Activated CD8-positive, alpha-beta memory T cell treated with anti-CD3 and anti-CD28 coated beads for 36 hours (primary cell): ENCODE measurements around the gene ZFR2. TPM values are rescaled to one million over a fixed set of nuclear protein-coding genes. Genes with fewer than 3 reads are reported as not detected.

Experiments
- CTCF ChIA-PET: fragments of 350-600 bp; sonication (Branson Sonifier 250); formaldehyde crosslinking; loops from one replicate; lab custom pipeline; 2021; ENCODE audit warnings: antibody characterized with exemption; lab: Charles Lee
- POLR2A ChIA-PET: fragments of 350-600 bp; sonication (Branson Sonifier 250); formaldehyde crosslinking; loops from one replicate; lab custom pipeline; 2021; ENCODE audit warnings: antibody characterized with exemption; lab: Charles Lee
- total RNA-seq, 2 experiments: library from RNA; stranded (reverse); gene quantifications; one replicate each; pipeline ENCODE4 v1.2.3, GENCODE V29; 2021

ZFR2 gene
- 1 to 10 TPM in 1 of 2 experiments, under 1 TPM in 1; 0.69 to 1.0 TPM for total RNA-seq

DNA sequence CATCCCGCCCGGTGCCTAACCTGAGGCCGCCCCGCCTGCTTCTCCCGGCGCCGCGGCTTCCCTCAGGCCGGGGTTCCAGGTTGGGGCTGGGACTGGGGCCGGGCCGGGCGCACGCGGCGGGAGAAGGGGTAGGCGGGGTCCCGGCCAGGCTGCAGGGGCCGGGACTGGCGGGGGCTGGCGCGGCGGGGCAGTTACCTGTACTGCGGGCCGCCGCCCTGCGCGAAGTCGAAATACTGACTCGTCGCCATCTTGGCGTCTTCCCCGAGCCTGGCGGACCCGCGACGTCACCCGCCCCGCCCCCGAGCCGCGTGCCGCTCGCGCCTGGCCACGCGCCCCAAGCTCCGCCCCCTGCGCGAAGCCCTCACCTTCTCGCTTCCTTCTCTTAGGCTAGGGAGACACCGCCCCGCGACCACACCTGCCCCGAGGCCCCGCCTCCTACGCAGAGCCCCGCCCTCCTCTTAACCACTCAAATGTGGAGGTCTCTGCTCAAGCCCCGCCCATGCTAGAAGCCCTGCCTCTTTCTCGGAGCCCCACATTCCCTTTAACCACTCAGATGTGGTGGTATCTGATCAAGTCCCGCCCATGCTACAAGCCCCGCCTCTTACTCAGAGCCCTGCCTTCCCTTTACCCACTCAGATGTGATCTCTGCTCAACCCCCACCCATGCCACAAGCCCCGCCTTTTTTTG, at the start of gene ZFR2:
ZFR2 (minus strand) TSS at position 269 of the 687 bp plus-strand sequence; CDS start at position 248, 21 bp downstream.
- ChIA-PET CTCF (no interaction called here), POLR2A (interaction anchor here (0.7 kb wide), 1 partner anchor 121 kb away, joined by 4 read pairs; no protein-coding TSS in a partner anchor)

DNA sequence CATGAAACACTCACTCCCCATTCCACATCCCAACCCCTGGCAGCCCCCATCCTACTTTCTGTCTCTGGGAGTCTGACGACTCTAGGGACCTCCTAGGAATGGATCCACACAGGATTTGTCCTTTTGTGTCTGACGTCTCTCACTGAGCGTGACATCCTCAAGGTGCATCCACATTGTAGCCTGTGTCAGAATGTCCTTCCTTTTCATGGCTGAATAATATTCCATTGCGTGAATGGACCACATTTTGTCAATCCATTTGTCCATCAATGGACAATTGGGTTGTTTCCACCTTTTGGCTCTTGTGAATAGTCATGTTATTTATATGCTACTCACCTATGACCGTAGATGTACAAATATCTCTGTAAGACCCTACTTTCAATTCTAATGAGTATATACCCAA, 47.2 kb upstream of the ZFR2 start:
- POLR2A ChIA-PET, result no interaction called here
- CTCF ChIA-PET, result no interaction called here

DNA sequence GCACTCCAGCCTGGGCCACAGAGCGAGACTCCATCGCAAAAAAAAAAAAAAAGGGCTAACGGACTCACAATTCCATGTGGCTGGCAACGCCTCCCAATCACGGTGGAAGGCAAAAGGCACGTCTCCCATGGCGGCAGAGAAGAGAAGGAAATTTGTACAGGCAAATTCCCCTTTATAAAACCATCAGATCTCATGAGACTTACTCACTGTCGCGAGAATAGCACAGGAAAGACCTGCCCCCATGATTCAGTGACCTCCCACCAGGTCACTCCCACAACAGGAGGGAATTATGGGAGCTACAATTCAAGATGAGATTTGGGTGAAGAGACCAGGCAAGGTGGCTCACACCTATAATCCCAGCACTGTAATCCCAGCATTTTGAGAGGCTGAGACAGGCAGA, 45.4 kb upstream of the ZFR2 start:
- POLR2A ChIA-PET, result no interaction called here
- CTCF ChIA-PET, result no interaction called here

DNA sequence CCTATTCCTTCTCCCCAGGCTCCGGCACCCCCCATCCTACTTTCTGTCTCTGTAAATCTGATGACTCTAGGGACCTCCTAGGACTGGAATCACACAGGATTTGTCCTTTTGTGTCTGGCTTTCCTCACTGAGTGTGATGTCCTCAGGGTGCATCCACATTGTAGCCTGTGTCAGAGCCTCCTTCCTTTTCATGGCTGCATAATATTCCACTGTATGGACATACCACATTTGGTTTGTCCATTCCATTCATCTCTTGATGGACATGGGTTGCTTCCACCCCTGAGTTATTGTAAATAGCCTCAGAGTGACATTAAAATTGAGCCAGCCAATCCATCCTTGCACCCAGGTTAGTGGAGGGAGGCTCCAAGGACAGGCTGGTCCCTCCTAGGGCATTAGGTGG, 41.3 kb upstream of the ZFR2 start:
- POLR2A ChIA-PET, result no interaction called here
- CTCF ChIA-PET, result no interaction called here

DNA sequence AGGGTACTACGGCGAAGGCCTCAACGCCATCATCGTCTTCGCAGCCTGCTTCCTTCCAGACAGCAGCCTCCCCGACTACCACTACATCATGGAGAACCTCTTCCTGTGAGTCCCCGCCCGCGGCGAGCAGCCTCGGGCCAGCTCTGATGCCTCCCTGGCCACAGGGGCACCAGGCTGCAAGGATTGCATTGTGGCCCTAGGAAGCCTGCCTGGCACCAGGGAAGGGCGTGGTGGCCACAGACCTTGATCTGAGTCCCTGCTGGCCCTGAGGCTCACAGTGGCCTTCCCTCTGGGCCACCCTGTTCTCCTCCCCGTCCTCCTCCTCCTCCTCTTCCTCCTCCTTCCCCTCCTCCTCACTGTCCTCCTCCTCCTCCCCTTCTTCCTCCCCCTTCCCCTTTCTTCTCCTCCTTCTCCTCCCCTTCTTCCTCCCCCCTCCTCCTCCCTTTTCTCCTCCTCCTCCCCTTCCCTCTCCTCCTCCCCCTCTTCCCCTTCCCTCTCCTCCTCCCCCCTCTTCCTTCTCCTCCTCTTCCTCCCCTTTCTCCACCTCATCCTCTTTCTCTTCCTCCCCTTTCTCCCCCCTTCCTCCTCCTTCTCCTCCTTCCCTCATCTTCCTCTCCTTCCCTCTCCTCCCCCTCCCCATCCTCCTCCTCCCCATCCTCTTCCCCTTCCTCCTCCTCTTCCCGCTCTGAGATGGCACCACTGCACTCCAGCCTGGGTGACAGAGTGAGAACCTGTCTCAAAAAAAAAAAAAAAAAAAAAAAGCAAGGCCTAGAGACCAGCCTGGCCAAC, 39.6 kb upstream of the ZFR2 start:
- ChIA-PET POLR2A (no interaction called here), CTCF (no interaction called here)

DNA sequence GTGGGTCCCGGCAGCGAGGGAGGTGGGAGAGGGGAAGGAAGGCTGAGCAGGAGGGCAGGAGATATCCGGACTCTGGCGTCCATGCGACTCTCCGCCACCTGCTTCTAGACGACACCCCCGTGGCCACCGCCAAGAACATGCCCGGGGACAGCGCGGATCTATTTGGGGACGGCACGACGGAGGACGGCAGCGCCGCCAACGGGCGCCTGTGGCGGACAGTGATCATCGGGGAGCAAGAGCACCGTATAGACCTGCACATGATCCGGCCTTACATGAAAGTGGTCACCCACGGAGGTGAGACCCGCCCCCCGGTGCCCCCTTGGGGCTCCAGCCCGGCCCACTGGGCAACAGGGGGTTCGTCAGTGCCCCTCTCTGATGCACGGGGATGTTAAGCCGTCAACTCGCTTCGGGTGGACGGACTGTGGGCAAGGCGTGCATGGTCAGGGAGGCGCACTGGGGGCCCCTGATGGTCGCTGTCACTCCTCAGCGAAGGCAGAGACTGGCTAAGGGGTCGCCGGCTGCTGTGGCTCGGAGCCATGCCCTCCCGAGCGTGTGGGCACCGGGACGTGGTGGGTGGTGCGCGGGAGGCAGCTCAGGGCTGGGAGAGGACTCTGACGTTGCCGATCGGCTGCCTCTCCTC, 38.9 kb upstream of the ZFR2 start:
- CTCF ChIA-PET, result no interaction called here

DNA sequence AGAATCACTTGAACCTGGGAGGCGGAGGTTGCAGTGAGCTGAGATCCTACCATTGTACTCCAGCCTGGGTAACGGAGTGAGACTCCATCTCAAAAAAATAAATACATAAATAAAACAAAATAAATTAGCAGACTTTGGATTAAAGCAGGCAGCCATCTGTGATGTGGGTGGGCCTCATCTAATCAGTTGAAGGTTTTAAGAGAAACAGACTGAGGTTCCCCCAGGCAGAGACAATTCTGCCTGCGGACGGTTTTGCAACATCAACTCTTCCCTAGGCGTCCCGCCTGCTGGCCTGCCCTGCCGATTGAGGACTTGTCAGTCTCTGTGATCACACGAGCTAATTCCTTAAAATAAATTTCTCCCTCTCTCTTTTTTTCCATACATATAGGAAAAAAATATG, 35.4 kb upstream of the ZFR2 start:
- POLR2A ChIA-PET, result no interaction called here

More for the DNA sequence above, 38.9 kb upstream of the ZFR2 start:
- POLR2A ChIA-PET, result no interaction called here

DNA sequence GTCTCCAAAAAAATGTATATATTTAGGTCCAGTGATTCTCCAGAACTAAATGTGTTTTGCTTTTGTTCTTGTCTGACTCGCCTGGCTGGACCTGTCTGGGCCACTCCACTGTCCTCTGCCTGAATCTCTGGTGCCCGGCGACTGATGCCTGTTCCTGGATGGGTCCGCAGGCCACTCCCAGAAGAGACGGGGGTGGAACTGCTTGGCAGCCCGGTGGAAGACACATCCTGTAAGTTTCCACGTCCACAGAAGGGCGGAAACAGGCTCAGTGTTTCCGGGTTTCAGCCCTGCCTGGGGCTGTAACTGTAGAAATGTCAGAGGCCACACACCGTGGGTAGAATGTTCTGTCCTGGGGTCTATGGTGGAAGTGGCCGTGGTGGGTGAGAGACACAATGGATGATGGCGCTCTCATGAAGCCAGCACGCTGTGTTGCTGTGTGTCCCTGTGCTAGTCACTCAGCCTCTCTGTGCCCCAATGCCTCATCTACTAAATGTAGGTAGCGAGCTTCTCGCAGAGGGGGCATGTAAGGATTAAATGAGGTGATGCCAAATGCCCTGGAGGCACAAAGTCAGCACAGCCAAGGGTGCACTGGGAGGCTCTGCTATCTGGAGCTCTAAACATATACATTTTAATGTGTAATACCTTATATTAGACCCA, 33.6 kb upstream of the ZFR2 start:
- POLR2A ChIA-PET, result no interaction called here

More for the DNA sequence above, 35.4 kb upstream of the ZFR2 start:
- CTCF ChIA-PET, result no interaction called here

DNA sequence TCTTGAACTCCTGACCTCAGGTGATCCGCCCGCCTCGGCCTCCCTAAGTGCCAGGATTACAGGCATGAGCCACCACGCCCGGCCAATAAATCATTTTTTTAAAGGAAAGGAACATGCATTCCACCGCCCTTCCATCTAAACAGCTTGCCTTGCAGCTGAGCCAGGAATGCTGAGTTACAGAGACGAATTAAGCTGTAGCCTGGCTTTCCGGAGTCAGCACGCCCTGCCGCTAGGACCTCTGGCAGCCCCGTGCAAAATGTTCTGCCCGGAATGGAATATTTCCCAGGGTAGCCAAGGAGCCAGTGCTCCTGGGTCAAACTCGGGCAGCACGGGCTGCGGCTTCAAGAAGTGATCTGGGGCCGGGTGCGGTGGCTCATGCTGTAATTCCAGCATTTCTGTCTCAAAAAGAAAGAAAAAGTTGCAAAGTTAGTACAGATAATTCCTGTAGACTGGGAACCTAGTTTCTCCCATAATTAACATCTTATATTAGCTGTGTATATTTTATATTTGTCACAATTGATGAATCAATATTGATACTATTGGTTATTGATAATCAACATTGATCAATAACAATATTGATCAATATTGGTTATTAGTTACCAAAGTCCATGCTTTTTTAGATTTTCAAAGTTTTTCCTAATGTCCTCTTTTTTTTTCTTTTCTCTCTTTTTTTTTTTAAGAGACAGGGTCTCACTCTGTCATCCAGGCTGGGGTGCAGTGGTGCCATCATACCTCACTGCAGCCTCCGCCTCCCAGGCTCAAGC, 30.9 kb upstream of the ZFR2 start:
- ChIA-PET POLR2A (interaction anchor here (0.7 kb wide), 1 partner anchor 51 kb away, joined by 4 read pairs; no protein-coding TSS in a partner anchor), CTCF (no interaction called here)

More for the DNA sequence above, 33.6 kb upstream of the ZFR2 start:
- CTCF ChIA-PET, result interaction anchor here (0.6 to 1.1 kb wide), 2 partner anchors 8 to 68 kb away, joined by 4 to 5 read pairs; no protein-coding TSS in a partner anchor

DNA sequence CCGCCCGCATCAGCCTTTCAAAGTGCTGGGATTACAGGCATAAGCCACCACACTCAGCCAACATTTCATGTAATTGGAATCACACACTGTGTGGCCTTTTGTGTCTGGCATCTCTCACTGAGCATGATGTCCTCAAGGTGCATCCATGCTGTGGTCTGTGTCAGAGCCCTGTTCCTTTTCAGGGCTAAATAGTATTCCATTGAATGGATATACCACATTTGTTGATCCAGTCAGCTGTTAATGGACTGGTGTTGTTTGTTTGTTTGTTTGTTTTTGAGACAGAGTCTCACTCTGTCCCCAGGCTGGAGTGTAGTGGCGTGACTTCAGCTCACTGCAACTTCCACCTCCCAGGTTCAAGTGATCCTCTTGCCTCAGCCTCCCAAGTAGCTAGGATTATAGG, 29.6 kb upstream of the ZFR2 start:
- CTCF ChIA-PET, result no interaction called here
- POLR2A ChIA-PET, result no interaction called here

DNA sequence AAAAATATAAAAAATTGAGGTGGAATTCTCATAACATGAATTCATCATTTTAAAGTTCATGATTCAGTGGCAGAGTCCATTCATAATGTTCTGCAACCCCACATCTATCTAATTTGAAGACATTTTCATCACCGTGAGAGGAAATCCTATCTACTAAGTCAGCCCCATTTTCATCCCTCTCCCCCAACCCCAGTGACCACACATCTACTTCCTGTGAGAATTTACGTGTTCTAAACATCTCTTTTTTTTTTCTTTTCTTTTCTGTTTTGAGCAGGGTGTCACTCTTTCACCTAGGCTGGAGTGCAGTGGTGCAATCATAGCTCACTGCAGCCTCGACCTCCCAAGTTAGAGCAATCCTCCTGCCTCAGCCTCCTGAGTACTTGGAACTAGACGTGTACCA, 29.1 kb upstream of the ZFR2 start:
- ChIA-PET CTCF (no interaction called here), POLR2A (no interaction called here)

DNA sequence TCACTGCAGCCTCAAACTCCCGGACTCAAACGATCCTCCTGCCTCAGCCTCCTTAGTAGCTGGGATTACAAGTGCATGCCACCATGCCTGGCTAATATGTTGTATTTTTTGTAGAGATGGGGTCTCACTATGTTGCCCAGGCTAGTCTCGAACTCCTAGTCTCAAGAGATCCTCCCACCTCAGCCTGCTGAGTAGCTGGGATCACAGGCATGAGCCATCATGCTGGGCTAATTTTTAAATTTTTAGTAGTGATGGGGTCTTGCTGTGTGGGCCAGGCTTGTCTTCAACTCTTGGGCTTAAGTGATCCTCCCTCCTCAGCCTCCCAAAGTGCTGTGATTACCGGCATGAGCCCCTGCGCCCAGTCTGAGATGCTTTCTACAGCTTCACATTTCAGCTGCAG, 26.9 kb upstream of the ZFR2 start:
- CTCF ChIA-PET, result interaction anchor here (0.5 kb wide), 1 partner anchor 307 kb away, joined by 3 read pairs; no protein-coding TSS in a partner anchor
- POLR2A ChIA-PET, result no interaction called here

DNA sequence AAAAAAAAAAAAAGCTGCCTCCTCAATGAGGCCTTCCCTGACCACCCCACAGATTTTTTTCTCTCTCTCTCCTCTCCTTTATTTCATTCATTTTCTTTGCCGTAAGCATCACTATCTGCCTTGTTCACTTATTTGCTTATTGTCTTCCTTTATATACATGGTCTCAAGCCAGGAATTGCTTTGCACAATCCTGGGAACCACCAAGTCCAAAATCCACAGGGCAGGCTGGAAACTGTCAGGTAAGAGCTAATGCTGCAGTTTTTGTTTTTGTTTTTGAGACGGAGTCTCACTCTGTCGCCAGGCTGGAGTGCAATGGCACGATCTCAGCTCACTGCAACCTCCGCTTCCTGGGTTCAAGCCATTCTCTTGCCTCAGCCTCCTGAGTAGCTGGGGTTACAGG, 26.1 kb upstream of the ZFR2 start:
- CTCF ChIA-PET, result interaction anchor here (0.7 kb wide), 1 partner anchor 18 kb away, joined by 5 read pairs; no protein-coding TSS in a partner anchor
- POLR2A ChIA-PET, result interaction anchor here (0.6 kb wide), 1 partner anchor 10 kb away, joined by 4 read pairs; no protein-coding TSS in a partner anchor

DNA sequence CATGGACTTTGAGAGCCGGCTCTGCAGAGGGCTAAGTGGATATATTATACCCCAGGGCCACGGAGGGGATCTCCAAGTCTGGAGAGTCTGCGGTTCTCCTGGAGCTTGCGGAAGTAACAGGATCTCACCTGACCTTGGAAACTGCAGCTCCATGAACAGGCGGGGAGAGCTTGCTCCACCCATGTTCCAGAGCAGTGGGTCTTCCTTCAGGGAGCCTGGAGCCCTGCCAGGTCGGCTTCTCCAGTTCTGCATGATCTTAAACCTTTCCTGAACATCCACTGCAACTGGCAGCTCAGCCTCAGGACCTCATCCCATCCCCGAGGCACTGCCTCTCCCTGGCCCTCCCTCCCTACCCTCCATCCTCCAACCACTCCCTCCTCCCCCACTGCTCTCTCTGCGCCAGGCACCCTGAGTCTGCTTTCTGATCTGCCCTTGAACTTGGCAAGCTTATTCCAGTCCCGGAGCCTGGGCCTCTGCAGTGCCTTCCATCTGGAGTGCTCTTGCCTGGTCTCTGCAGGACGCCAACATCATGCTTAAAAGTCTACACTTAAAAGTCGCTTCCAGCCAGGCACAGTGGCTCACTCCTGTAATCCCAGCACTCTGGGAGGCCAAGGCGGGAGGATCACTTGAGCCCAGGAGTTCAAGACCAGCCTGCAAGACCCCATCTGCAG, 24.8 kb upstream of the ZFR2 start:
- ChIA-PET CTCF (interaction anchor here (0.7 kb wide), 2 partner anchors 9 to 85 kb away, joined by 3 to 4 read pairs; no protein-coding TSS in a partner anchor), POLR2A (no interaction called here)

DNA sequence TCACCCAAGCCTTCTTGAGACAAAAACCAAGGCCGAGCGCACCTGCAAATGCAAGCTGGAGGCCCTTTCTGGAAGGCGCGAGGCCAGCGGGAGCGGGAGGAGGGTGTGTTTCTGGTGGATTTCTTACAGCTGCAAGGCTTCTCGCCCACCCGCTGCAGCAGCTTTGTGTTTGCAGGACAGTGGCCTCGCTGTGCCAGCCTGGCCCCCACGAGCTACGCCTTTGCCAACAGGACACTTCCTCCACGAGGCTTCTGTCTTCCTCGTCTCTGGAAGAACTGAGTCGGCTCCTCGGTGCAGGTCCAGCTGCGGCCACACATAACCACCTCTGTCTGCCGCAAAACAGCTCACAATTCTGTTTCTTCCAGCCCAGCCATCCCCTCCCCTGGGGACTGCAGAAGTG, 21.8 kb upstream of the ZFR2 start:
- ChIA-PET POLR2A (interaction anchor here (0.6 kb wide), 1 partner anchor 67 kb away, joined by 5 read pairs; no protein-coding TSS in a partner anchor), CTCF (no interaction called here)

DNA sequence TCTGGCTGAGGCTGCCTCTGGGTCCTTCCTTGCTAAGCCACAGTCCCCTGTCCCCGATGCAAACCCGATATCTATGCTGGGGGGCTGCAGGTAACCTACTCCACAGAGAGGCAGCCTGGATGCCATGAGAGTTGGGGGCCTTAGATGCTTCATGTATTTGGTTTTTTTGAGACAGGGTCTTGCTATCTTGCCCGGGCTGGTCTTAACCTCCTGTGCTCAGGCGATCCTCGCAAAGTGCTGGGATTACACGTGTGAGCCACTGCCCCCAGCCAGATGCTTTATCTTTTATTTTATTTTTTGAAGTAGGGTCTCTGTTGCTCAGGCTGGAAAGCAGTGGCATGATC, 13.2 kb upstream of the ZFR2 start:
- ChIA-PET POLR2A (no interaction called here), CTCF (no interaction called here)

DNA sequence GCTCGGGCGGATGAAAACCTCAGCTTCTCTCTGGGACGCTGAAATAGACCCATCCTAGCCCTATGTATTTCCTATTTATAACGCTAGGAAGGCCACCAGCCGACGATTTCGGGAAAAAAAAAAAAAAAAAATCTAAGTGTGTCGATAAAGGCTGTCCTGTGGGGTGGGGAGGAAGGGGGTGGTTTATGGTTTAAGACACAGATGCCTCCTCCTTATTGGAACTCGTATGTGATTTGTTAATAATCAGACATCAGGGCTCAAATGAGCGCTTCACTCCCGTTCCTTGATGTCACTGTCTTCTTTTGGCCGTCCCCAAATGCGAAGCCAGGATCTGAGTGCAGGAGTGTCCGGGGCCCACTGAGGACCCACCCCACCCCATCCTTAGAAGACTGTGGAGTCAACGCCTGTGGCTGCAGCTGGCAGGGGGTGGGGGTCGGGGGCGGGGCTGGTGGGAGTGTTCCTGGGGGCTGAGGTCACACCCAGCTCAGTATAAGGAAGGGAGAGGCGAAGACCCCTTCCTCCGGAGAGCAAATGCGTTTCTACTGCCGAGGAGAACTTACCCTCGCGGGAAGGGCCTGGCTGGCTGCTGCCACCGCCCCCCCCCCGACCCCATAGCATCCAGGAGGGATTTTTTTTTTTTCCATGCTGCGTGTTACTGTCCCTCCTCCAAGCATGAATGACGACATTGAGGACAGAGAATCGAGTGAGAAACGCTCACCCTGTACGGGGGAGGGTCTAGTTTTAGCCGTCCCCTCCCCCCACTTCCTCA, 12.6 kb upstream of the ZFR2 start:
- POLR2A ChIA-PET, result no interaction called here

More for the DNA sequence above, 12.6 kb upstream of the ZFR2 start:
- CTCF ChIA-PET, result interaction anchor here (0.7 kb wide), 1 partner anchor 321 kb away, joined by 3 read pairs; no protein-coding TSS in a partner anchor
